SKM-1 (cell line): Measurements from ENCODE around the gene MT1HL1.

ENCODE experiments used
- DNase-seq: peaks from one replicate; lab custom pipeline; 2025; ENCODE audit not compliant: unreplicated experiment; lab: John Stamatoyannopoulos, UW

Gene MT1HL1

GRCh38 chr1:237004116-237004515 lies at the start of gene MT1HL1:
MT1HL1 (minus strand) TSS chr1:237004441; CDS start chr1:237004372, 69 bp downstream.
- no peak for DNase-seq

- DNase-seq = no peak
Measured at GRCh38 chr1:237050915-237051314, 46.7 kb upstream of the MT1HL1 start.

DNA sequence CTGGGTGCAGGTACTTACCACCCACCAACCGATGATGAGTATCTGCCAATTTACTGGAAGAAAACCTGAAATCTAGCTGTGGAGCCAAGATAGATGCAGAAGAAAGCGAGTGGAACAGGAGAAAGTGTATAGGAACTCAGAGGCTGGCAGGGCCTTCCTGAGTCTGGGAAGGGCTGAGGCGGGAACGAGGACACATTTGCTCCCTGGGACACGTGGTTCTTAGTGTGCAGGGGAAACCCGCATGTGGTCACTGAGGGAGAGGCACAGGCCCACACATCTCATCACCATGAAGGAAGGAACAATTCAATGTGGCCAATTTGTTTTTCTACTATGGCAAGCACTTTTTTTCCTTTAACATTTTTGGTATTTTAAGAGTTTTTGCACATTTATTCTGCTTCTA lies 45.9 kb upstream of the MT1HL1 start:
- DNase-seq = no peak

DNA sequence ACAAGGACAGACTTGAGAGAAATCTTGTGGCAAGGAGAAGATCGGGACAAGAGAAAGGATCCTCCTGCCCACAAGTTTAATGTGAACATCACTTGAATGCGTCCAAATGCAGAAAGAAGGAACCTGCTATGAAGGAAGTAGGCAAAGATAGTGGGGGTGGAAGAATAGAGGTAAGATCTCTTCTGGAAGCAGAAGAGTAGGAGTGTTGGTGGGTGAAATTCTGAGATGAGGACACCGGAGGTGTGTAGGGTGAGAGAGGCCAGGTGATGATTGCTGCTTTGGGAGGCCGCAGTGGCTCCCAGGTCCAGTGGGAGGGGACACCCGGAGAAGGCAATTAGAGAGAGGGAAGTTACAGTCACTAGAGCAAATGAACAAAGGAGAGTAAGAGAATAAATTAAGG lies 44.6 kb upstream of the MT1HL1 start:
- no peak for DNase-seq

DNA sequence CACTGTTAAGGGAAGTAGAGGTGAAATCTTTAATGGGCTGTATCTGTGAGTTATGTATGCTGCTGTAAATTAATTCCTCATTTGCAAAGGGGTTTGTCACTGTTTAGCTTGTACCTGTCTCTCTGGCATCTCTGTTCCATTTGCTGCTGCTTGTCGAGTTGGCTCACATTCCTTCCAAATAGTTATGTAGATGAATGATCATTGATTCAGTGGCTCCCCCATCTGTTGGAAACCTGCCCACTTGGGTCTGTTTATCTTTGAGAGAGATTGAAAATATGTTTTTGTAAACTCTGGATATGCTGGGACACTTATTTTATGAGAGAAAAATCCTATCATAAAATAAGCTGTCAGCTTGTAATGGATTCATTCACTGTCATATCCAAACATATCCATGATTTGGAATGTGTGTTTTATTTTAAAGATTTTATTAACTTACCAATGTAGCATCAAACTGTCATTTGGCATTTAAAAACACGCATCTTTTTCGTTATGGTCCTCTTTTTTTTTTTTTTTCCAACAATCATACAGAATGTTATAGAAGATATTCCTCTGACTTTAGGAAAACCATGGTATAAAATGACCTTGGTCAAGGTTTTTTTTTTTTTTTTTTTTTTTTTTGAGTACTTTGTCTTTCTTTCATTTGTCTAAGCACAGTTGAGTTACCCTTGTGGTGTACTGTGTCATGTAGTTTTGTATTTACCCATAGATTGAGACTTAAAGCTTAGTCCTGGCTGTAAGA lies 41.2 kb upstream of the MT1HL1 start:
- no peak for DNase-seq

DNA sequence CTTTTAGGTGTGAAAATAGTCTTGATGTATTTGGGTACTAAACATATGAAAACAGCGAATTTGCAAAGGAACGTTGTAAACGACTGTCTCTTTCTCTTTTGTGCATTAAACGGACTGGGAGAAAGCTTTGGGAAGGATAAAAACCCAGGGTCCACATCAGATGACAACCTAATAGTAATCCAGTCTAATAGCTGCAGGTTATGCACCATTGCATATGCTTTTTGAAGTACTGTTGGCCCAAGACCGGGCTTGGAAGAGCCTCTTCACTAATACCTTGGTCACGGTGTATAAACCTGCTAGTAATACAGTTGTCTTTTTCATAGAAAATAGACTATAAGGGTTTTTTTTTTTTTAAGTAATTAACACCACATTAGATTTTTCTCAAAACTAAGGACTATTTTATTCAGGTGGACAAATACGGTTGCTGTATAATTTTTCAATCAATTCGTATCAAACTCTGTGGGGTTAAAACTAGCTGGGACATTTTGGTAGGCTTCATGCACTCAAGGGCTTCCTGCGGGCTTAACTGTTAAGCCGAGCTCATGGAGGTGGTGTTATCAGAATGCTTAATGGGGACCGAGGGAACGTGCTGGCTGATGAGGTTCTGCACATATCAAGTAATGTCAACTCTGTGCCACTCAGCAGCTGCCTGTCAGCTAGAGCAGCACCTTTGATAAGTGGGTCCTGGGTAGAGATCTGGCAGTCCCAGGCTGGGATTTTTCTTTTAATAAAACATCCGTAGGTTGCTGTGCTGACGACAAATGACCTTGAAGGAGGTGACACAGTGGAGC lies 39.8 kb upstream of the MT1HL1 start:
- no peak for DNase-seq

GRCh38 chr1:237042892-237043576 lies 38.8 kb upstream of the MT1HL1 start:
- no peak for DNase-seq

GRCh38 chr1:237042526-237042891 lies 38.3 kb upstream of the MT1HL1 start:
- no peak for DNase-seq

GRCh38 chr1:237041795-237042525 lies 37.7 kb upstream of the MT1HL1 start, which contains the start of gene RYR2:
RYR2 (plus strand) TSS chr1:237042184; CDS start chr1:237042522, 338 bp downstream.
- no peak for DNase-seq

GRCh38 chr1:237041461-237041794 lies 37.2 kb upstream of the MT1HL1 start:
- no peak for DNase-seq

DNA sequence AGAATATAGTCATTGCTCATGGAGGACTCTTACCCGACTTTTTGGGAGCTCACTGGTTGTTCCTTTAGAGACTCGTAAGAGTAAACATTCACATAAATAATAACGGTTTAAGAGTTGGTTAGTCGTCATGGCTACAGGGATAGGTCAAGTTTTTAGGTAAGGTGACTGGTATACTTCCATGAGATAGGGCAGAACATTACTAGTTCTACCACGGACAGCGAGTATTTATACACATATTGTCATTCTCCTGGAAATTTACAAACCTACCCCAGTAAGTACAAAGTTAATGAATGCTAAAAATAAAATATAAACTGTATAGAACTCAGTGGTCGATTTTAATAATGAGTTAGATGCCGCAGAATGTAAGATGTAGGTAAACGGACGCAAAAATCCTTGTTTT lies 36.6 kb upstream of the MT1HL1 start:
- no peak for DNase-seq

GRCh38 chr1:237038211-237038610 lies 34.0 kb upstream of the MT1HL1 start:
- DNase-seq = no peak

GRCh38 chr1:237035759-237036158 lies 31.5 kb upstream of the MT1HL1 start:
- no peak for DNase-seq

DNA sequence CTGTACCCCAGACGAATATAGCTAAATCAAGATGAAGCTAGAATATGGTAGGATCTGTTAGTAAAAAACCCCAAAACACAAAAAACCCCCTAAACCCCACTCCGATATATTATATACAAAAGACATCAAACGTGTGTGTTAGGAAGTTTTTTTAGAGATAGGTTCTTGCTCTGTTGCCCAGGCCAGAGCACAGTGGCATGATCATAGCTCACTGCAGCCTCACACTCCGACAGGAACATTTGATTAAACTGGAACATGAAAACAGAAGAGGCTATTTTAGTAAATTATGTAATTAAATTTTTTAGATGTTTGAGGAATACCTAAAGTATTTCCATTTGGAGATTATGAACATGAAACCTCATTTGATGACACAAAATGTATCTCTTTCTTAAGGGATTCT lies 29.6 kb upstream of the MT1HL1 start:
- no peak for DNase-seq

DNA sequence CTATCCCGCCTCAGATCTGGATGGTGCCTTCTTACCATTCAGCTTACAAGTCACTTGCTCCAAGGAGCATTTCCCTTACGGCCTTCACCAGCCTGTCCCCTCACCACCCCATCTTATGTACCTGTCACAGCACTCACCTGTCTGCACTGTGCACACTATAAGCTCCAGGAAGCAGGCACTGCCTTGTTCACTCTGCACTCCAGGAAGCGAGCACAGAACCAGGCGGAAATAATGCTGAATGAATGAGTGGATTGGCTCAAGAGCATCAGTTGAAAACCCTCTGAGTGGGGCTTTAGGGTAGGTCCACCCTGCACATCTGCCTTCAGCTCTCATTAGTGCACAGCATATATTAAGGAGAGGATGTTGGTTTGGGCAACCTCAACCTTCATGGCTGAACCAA lies 28.8 kb upstream of the MT1HL1 start:
- DNase-seq = no peak

DNA sequence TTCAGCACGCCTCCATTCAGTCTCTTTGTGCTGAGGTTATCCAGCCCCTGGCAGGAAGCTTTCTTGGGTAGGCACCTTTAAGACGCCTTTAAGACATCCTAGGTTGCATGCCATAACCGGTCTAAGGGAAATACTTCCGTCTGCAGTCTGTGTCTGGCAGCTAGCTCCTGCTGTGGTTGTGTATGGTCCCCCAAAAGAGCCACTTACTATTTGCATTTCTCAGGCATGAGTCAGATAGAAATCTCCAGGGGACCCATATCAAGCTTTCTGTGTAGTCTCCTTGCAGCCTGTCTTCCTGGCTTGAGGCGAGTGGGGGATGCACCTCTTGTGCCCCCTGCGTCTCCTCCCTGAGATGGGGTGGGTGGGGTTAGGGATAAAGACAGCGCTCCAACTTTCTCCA lies 27.8 kb upstream of the MT1HL1 start:
- no peak for DNase-seq

DNA sequence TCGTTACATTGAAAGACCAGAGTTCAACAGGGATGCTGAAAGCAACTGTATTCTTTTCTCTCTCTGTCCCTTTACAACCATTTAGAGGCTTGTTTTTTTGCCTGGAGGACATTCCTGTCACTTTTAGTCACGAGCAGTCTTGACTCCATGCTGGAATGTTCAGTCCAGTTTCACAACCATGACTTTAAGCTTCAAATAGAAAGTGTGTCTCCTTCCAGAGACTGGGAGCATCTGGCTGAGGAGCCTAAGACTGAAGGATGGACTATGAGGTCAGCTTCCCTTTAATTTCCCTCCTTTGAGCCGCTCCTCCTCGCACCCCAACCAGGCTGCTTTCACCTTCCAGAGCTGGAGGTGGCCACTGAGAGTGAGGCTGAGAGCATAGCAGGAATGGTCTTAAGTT lies 27.2 kb upstream of the MT1HL1 start:
- no peak for DNase-seq

- no peak for DNase-seq
Measured at GRCh38 chr1:237029850-237030535, 25.8 kb upstream of the MT1HL1 start.

DNA sequence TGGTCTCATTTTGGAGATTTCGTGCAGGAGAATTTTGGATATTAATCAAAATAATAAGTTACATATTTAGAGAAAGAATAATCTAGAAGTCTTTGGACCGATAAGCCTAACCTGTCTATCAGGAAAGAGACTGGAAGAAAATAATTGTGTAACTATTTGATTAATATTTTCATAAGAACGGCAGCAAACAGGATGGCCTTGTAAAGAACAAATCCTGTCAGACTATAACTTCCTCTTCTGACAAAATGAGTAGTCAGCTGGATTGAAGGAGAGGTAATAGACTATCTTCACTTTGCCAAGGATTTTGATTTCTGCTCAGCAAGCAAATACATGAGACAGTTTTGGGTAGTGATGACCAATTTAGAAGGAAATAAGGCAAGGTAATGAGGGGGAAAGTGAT lies 25.0 kb upstream of the MT1HL1 start:
- no peak for DNase-seq

DNA sequence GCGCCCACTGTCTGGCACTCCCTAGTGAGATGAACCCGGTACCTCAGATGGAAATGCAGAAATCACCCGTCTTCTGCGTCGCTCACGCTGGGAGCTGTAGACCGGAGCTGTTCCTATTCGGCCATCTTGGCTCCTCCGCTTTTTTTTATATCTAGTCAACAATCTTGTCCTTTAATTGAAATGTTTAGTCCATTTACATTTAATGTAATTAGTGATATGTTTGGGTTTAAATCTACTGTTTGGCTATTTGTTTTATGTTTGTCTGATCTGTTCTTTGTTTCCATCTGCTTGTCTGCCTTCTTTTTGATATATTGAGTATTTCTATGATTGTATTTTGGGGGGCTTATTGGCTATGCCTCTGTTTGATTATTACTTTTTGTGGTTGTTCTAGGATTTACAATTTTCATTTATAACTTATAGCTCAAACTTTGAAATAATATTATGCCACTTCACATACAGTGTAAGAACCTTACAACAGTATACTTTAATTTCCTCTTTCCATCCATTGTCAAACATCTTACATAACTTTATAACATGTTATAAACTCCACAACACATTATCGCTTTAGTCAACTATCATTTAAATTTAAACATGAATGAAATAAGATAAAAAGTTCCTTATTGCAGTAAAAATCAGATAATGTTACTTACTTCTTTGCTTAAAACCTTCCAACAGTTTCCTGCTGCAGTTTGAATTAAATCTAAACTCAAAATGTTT lies 21.3 kb upstream of the MT1HL1 start:
- DNase-seq = no peak
